K562 (cell line): ENCODE measurements around the gene ALOX5. TPM values are rescaled to one million over a fixed set of nuclear protein-coding genes. Genes with fewer than 3 reads are reported as not detected.

Source experiments
- JUND ChIP-seq, 2 experiments: IDR thresholded peaks; 2 replicates in 1 of 2; 3 replicates in 1 of 2; pipeline ENCODE4 v1.6.1; 2011; ENCODE audit warnings: borderline replicate concordance in 2 of 2, low read depth in 2 of 2, low read length in 2 of 2, improper control_type of control experiment in 1 of 2, missing biosample characterization in 1 of 2, missing genetic modification characterization in 1 of 2, missing genetic modification reagents in 1 of 2
- MEIS2 ChIP-seq: fragments of 450-650 bp; IDR thresholded peaks from 2 replicates; pipeline ENCODE4 v1.6.1; 2014; ENCODE audit warnings: mild to moderate bottlenecking; ENCODE audit not compliant: partially characterized antibody
- PBX2 ChIP-seq, 2 experiments: IDR thresholded peaks in 1 of 2; conservative IDR thresholded peaks in 1 of 2; 2 replicates each; pipeline ENCODE4 v1.6.1; 2016; ENCODE audit warnings: low read depth in 2 of 2, mild to moderate bottlenecking in 1 of 2, missing compliant biosample characterization in 1 of 2, missing genetic modification characterization in 1 of 2, moderate library complexity in 1 of 2
- SAFB ChIP-seq: fragments of 200-400 bp; formaldehyde crosslinking; IDR thresholded peaks from 2 replicates; pipeline ENCODE4 v1.6.1; 2017; ENCODE audit warnings: low read depth, low read length, borderline replicate concordance
- SPI1 ChIP-seq: IDR thresholded peaks from 2 replicates; pipeline ENCODE4 v1.6.1; 2011; ENCODE audit warnings: low read depth, low read length, control low read depth, borderline replicate concordance
- TOE1 ChIP-seq, 2 experiments: fragments of 450-650 bp in 1 of 2; sonication (generic) in 1 of 2; formaldehyde crosslinking in 1 of 2; IDR thresholded peaks; 2 replicates each; pipeline versions ENCODE4 v1.7.1 to v1.8.0; 2016 to 2022; ENCODE audit warnings: borderline replicate concordance in 2 of 2, mild to moderate bottlenecking in 2 of 2, antibody characterized with exemption in 1 of 2, inconsistent platforms in 1 of 2, low read depth in 1 of 2, missing genetic modification reagents in 1 of 2, moderate library complexity in 1 of 2
- ZNF217 ChIP-seq: sonication (generic); formaldehyde crosslinking; IDR thresholded peaks from 2 replicates; pipeline ENCODE4 v1.8.0; 2022; ENCODE audit warnings: mild to moderate bottlenecking, missing genetic modification reagents
- ZNF785 ChIP-seq: fragments of 250-450 bp; sonication (Bioruptor Pico); IDR thresholded peaks from 2 replicates; pipeline ENCODE4 v1.4.0; 2020; ENCODE audit warnings: mild to moderate bottlenecking
- polyA plus RNA-seq, 8 experiments: library from polyadenylated mRNA; depleted of rRNA in 4 of 8; stranded (reverse) in 5 of 8; unstranded in 3 of 8; fragments of >200 nt; fragmentation: Nextera tagmentation in 2 of 8; fragmentation: Illumina TruSeq in 1 of 8; extraction: Ambion mirVana in 2 of 8; extraction: Trizol in 1 of 8; gene quantifications; 2 replicates each; pipeline versions ENCODE4 v1.2.1 to v1.2.3, GENCODE V29; 2011 to 2014; ENCODE audit warnings: inconsistent platforms in 1 of 8, missing spikeins in 1 of 8
- total RNA-seq, 7 experiments: library from RNA; depleted of rRNA in 6 of 7; stranded (reverse); fragments of >200 nt in 6 of 7; fragmentation: Illumina TruSeq in 2 of 7; extraction: Trizol in 2 of 7; gene quantifications; 2 replicates each; pipeline versions ENCODE4 v1.2.1 to v1.2.3, GENCODE V29; 2011 to 2021; ENCODE audit warnings: low replicate concordance in 1 of 7
- TF ChIP-seq, protein P1 (sequence below): fragments of 450-650 bp; IDR thresholded peaks from 2 replicates; pipeline ENCODE4 v1.6.1; 2016; ENCODE audit warnings: missing biosample characterization, missing genetic modification characterization

The ALOX5 gene
- total and polyA plus RNA-seq, 9 of the 15 experiments (the other 6 are each of a cell fraction or from before 2014, with no cell fraction given), result 0.10 to 2.4 (median 1.4) TPM

DNA sequence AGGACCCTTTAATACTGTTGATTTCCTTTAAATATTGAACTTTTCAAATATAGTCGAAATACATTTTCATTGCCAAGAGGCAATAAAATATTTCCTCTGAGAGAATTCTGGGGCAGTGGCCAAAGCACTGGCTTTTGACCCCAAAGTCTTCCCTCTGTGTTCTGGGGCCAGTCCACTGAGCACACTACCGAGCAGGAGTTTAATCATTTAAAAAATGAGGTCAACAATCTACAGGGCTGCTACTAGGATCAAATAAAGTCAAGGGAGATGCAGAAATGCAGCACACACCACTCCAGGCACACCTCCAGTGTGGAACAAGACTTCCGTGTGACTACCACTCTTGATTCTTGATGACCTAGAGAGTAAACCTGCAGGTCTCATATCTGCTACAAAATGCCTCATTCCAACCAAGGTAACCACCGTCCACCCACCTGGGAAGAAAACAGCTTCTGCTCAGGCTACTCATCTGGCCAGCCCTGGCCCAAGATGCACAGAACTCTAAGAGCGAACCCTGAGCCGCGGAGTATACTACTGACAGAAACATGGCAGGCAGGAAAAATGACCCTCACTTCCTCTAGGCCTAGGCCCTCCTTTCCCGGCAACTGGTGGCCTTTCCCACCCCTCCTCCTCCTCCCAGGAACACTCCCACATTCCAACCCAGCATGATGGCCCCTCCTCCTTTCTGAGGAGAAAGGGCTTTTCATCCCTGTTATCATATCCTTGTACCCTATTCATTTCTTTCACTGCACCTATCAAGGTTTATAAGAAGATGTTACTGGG lies 97.7 kb downstream of the ALOX5 start (continued):
- no peak for TF ChIP-seq PBX2 (CRISPR knock-in tag; IDR thresholded peaks at IDR 0.05; ENCODE audit: low read depth)
- TF ChIP-seq PBX2 (tag; conservative IDR thresholded peaks at IDR 0.05; ENCODE audit: low read depth), result 0 out of 2 replicates have a peak, but pooled peaks have one; percentile 29
- TF ChIP-seq JUND (IDR thresholded peaks at IDR 0.05; ENCODE audit: borderline replicate concordance, low read depth, low read length), result no peak
- no peak for TF ChIP-seq JUND (tag; IDR thresholded peaks at IDR 0.05; ENCODE audit: borderline replicate concordance, low read depth, low read length)
- TF ChIP-seq ZNF785 (CRISPR knock-in tag), result no peak
- no peak for TF ChIP-seq TOE1 (IDR thresholded peaks at IDR 0.05; ENCODE audit: borderline replicate concordance)
- no peak for TF ChIP-seq TOE1 (CRISPR knock-in tag; IDR thresholded peaks at IDR 0.05; ENCODE audit: borderline replicate concordance, low read depth)
- no peak for TF ChIP-seq SAFB
- TF ChIP-seq, protein P1, sequence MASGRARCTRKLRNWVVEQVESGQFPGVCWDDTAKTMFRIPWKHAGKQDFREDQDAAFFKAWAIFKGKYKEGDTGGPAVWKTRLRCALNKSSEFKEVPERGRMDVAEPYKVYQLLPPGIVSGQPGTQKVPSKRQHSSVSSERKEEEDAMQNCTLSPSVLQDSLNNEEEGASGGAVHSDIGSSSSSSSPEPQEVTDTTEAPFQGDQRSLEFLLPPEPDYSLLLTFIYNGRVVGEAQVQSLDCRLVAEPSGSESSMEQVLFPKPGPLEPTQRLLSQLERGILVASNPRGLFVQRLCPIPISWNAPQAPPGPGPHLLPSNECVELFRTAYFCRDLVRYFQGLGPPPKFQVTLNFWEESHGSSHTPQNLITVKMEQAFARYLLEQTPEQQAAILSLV (tag), result no peak
- TF ChIP-seq SPI1, result 0 out of 2 replicates have a peak, but pooled peaks have one; percentile 15
- no peak for TF ChIP-seq ZNF217
- no peak for TF ChIP-seq MEIS2
